ENCODE data around the gene TRAF2. TPM values are rescaled to one million over a fixed set of nuclear protein-coding genes. Genes with fewer than 3 reads are reported as not detected.

TRAF2 gene
- total RNA-seq, 2 experiments from 2014 or later, result 10.6 to 11.6 TPM

GRCh38 chr9:136845465-136846260, 40.7 kb upstream of the TRAF2 start:
- H3K4me1 Mint-ChIP-seq (ENCODE audit: low read depth), result peaks cover 21% of the 10 kb centered on the region
- no peak for TF ChIP-seq CTCF (IDR thresholded peaks at IDR 0.05)
- Histone ChIP-seq H3K27ac (ENCODE audit: low read depth in 1 of 2, low read length in 2 of 2) (no peak overlapping the region), H3K27me3 (ENCODE audit: control insufficient read depth in 1 of 2, insufficient read depth in 2 of 2, low read length in 2 of 2) (peaks cover 15 to 24% of the 10 kb centered on the region in 2 experiments), H3K36me3 (ENCODE audit: insufficient read depth, low read length) (peaks cover 3% of the 10 kb centered on the region), H3K4me3 (ENCODE audit: low read length) (no peak overlapping the region), H3K9me3 (ENCODE audit: control insufficient read depth in 1 of 2, insufficient read depth in 1 of 2, low read length in 2 of 2) (peaks cover 0 to 15% of the 10 kb centered on the region in 2 experiments), H3K4me1 (ENCODE audit: insufficient read depth, low read length) (peaks cover 71% of the 10 kb centered on the region)
- CTCF ChIA-PET, result no interaction called here
- ATAC-seq (ENCODE audit: poor library complexity), result no peak
- no peaks in the 10 kb centered on the region for H3K9me3 Mint-ChIP-seq
- H3K27me3 Mint-ChIP-seq, result peaks cover 33% of the 10 kb centered on the region
- POLR2A ChIA-PET, result interaction anchor here (0.9 to 1.7 kb wide), 3 partner anchors 36 to 56 kb away, joined by 4 to 6 read pairs (median 4); partner anchors contain the start of gene TRAF2
- H3K27ac Mint-ChIP-seq, result no peak overlapping the region
- peaks cover 8% of the 10 kb centered on the region for H3K36me3 Mint-ChIP-seq (ENCODE audit: low read depth)
- peak overlapping the region; percentile 51 for H3K4me3 Mint-ChIP-seq
- no peak for DNase-seq
- intact Hi-C loops (cut with DNase I, micrococcal nuclease), result loop anchor here (2.0 to 10.0 kb wide), 3 partner anchors 38 to 189 kb away; partner anchors contain the start of genes C8G (in 1 of the 2), FBXW5 (in 1 of the 2) and RABL6 (in 1 of the 2)

GRCh38 chr9:136846376-136847087, 39.8 kb upstream of the TRAF2 start:
- Histone ChIP-seq H3K27ac (ENCODE audit: low read depth in 1 of 2, low read length in 2 of 2) (no peak overlapping the region), H3K27me3 (ENCODE audit: control insufficient read depth in 1 of 2, insufficient read depth in 2 of 2, low read length in 2 of 2) (peaks cover 15 to 24% of the 10 kb centered on the region in 2 experiments), H3K4me1 (ENCODE audit: insufficient read depth, low read length) (peaks cover 73% of the 10 kb centered on the region), H3K36me3 (ENCODE audit: insufficient read depth, low read length) (peaks cover 10% of the 10 kb centered on the region), H3K4me3 (ENCODE audit: low read length) (no peak overlapping the region), H3K9me3 (ENCODE audit: control insufficient read depth in 1 of 2, insufficient read depth in 1 of 2, low read length in 2 of 2) (peaks cover 0 to 15% of the 10 kb centered on the region in 2 experiments)
- peak overlapping the region; percentile 60 for H3K4me3 Mint-ChIP-seq
- intact Hi-C loops (cut with DNase I, micrococcal nuclease), result loop anchor here in 1 of 2 experiments (1.0 to 10.0 kb wide), 3 partner anchors 35 to 98 kb away; partner anchors contain the start of genes C8G, FBXW5 and RABL6
- peak in 1 of 14 experiments; percentile 42 for DNase-seq
- POLR2A ChIA-PET, result interaction anchor here (0.9 to 1.7 kb wide), 5 partner anchors 18 to 150 kb away, joined by 3 to 6 read pairs (median 4); partner anchors contain the start of genes CLIC3, EDF1 and TRAF2
- H3K36me3 Mint-ChIP-seq (ENCODE audit: low read depth), result peaks cover 8% of the 10 kb centered on the region
- no peak overlapping the region for H3K27ac Mint-ChIP-seq
- no peak for ATAC-seq (ENCODE audit: poor library complexity)
- TF ChIP-seq CTCF (IDR thresholded peaks at IDR 0.05), result no peak
- CTCF ChIA-PET, result no interaction called here
- H3K4me1 Mint-ChIP-seq (ENCODE audit: low read depth), result peaks cover 21% of the 10 kb centered on the region
- peaks cover 33% of the 10 kb centered on the region for H3K27me3 Mint-ChIP-seq
- no peaks in the 10 kb centered on the region for H3K9me3 Mint-ChIP-seq

GRCh38 chr9:136847088-136847825, 39.1 kb upstream of the TRAF2 start:
- ATAC-seq (ENCODE audit: poor library complexity) (no peak), DNase-seq (peak in 1 of 14 experiments; percentile 48)
- peak overlapping the region; percentile 42 for H3K27ac Mint-ChIP-seq
- Histone ChIP-seq H3K4me3 (ENCODE audit: low read length) (peak overlapping the region; percentile 84), H3K27me3 (ENCODE audit: control insufficient read depth in 1 of 2, insufficient read depth in 2 of 2, low read length in 2 of 2) (peaks cover 15 to 24% of the 10 kb centered on the region in 2 experiments), H3K9me3 (ENCODE audit: control insufficient read depth in 1 of 2, insufficient read depth in 1 of 2, low read length in 2 of 2) (peaks cover 0 to 15% of the 10 kb centered on the region in 2 experiments), H3K36me3 (ENCODE audit: insufficient read depth, low read length) (peaks cover 10% of the 10 kb centered on the region), H3K27ac (ENCODE audit: low read depth in 1 of 2, low read length in 2 of 2) (no peak overlapping the region), H3K4me1 (ENCODE audit: insufficient read depth, low read length) (peaks cover 65% of the 10 kb centered on the region)
- no peak for TF ChIP-seq CTCF (IDR thresholded peaks at IDR 0.05)
- peaks cover 8% of the 10 kb centered on the region for H3K36me3 Mint-ChIP-seq (ENCODE audit: low read depth)
- ChIA-PET POLR2A (interaction anchor here (1.1 to 1.7 kb wide), 7 partner anchors 17 to 149 kb away, joined by 3 to 6 read pairs (median 4); partner anchors contain the start of genes CLIC3, EDF1 and TRAF2), CTCF (no interaction called here)
- peak overlapping the region; percentile 82 for H3K4me3 Mint-ChIP-seq
- H3K4me1 Mint-ChIP-seq (ENCODE audit: low read depth), result peaks cover 17% of the 10 kb centered on the region
- intact Hi-C loops (cut with DNase I, micrococcal nuclease), result loop anchor here in 1 of 2 experiments (1.0 to 10.0 kb wide), 3 partner anchors 34 to 98 kb away; partner anchors contain the start of genes C8G, FBXW5 and RABL6
- H3K27me3 Mint-ChIP-seq, result peaks cover 30% of the 10 kb centered on the region
- H3K9me3 Mint-ChIP-seq, result no peaks in the 10 kb centered on the region

All from CD4-positive, alpha-beta T cell (primary cell).